Nucleus accumbens (tissue), 56 donors: ENCODE results near the gene PARVA.

ENCODE experiments used
- DNase-seq, 56 donors: peaks; one replicate each; lab custom pipeline; 2025; lab: John Stamatoyannopoulos, UW

Gene PARVA

GRCh38 chr11:12402691-12403120, 25.3 kb downstream of the PARVA start:
- no peak for DNase-seq

GRCh38 chr11:12403122-12403996, 26.0 kb downstream of the PARVA start:
- DNase-seq, result no peak

GRCh38 chr11:12403997-12404350, 26.6 kb downstream of the PARVA start:
- DNase-seq, result no peak

- DNase-seq, result peak in 2 of 56 donors; percentile 7 to 47
These were observed 27.1 kb downstream of the PARVA start for GRCh38 chr11:12404436-12404835.

GRCh38 chr11:12408156-12408770, 30.9 kb downstream of the PARVA start:
- DNase-seq, result no peak

GRCh38 chr11:12409621-12410005, 32.2 kb downstream of the PARVA start:
- no peak for DNase-seq

GRCh38 chr11:12410006-12410728, 32.8 kb downstream of the PARVA start:
- DNase-seq, result no peak

GRCh38 chr11:12411393-12411792, 34.0 kb downstream of the PARVA start:
- no peak for DNase-seq

- peak in 20 of 56 donors; percentile 5 to 64 (median 16) for DNase-seq
These were observed 34.7 kb downstream of the PARVA start for GRCh38 chr11:12411806-12412727.

- DNase-seq, result no peak
These were observed 36.0 kb downstream of the PARVA start for GRCh38 chr11:12413141-12414052.

- no peak for DNase-seq
These were observed 37.2 kb downstream of the PARVA start for GRCh38 chr11:12414611-12415010.

- DNase-seq, result no peak
These were observed 38.1 kb downstream of the PARVA start for GRCh38 chr11:12415342-12415966.

GRCh38 chr11:12416552-12416951, 39.2 kb downstream of the PARVA start:
- DNase-seq, result no peak

GRCh38 chr11:12417691-12418611, 40.6 kb downstream of the PARVA start:
- no peak for DNase-seq

GRCh38 chr11:12420040-12420439, 42.7 kb downstream of the PARVA start:
- DNase-seq, result no peak

GRCh38 chr11:12420706-12421105, 43.3 kb downstream of the PARVA start:
- DNase-seq, result no peak

- no peak for DNase-seq
These were observed 44.0 kb downstream of the PARVA start for GRCh38 chr11:12421386-12421785.

GRCh38 chr11:12426176-12426575, 48.8 kb downstream of the PARVA start:
- no peak for DNase-seq
